Measurements from ENCODE around the gene BPIFA2.

DNA sequence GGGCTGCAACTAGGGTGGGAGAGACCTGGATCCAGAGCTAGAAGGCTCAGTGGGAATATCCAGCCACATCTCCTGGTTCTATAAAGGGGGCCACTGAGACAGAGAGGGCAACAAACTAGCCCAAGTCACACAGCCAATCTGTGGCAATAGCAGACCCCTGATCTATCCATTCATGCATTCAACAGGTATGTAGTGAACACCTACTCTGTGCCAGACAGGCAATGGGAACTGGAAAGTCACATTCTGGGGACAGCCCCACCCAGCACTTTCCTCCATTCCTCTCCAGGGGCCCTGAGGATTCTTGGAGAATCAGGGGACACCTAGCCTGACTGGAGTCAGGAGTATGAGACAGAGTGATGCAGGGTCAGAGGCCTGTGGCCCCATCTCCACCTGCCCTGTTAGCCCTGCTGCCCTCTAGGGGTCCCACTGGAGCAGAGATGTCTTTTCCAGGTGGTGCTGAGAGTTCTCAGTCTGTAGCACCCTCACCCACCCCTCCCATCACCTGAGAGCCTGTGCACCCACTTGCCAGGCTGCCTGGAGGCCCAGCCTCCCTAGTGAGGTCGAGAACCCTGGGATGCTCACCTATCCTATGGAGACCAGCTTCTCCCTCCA, 13.6 kb downstream of the BPIFA2 start:
- TF ChIP-seq CTCF (conservative IDR thresholded peaks at IDR 0.05; ENCODE audit: low read depth, low read length), result no peak
- no peak for TF ChIP-seq CHD1 (IDR thresholded peaks at IDR 0.05; ENCODE audit: low read depth, low read length)
- no peak for TF ChIP-seq POLR2A (IDR thresholded peaks at IDR 0.05; ENCODE audit: low read depth, low read length)
- TF ChIP-seq, protein P1, sequence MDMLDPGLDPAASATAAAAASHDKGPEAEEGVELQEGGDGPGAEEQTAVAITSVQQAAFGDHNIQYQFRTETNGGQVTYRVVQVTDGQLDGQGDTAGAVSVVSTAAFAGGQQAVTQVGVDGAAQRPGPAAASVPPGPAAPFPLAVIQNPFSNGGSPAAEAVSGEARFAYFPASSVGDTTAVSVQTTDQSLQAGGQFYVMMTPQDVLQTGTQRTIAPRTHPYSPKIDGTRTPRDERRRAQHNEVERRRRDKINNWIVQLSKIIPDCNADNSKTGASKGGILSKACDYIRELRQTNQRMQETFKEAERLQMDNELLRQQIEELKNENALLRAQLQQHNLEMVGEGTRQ (IDR thresholded peaks at IDR 0.05; ENCODE audit: low read depth, low read length), result no peak
- TF ChIP-seq FOS (IDR thresholded peaks at IDR 0.05; ENCODE audit: low read depth, low read length), result no peak
- no peak for TF ChIP-seq MAZ (IDR thresholded peaks at IDR 0.05; ENCODE audit: borderline replicate concordance, low read depth, low read length)
- TF ChIP-seq RFX5 (IDR thresholded peaks at IDR 0.05; ENCODE audit: low read depth, low read length), result no peak
- TF ChIP-seq MXI1 (IDR thresholded peaks at IDR 0.05; ENCODE audit: borderline replicate concordance, low read depth, low read length), result no peak
- no peak for TF ChIP-seq RAD21 (IDR thresholded peaks at IDR 0.05; ENCODE audit: low read length)

Measured in IMR-90 (cell line).